ENCODE results near the gene RAP1GAP2.

GRCh38 chr17:3029213-3029913, 233.1 kb downstream of the RAP1GAP2 start:
- no peak for TF ChIP-seq SPI1 (IDR thresholded peaks at IDR 0.05; ENCODE audit: low read depth, low read length)
- no peak for TF ChIP-seq POLR2A (IDR thresholded peaks at IDR 0.05; ENCODE audit: low read depth, low read length)
- no peak for TF ChIP-seq POLR2AphosphoS5 (IDR thresholded peaks at IDR 0.05; ENCODE audit: low read depth, low read length)
- TF ChIP-seq TAF1 (IDR thresholded peaks at IDR 0.05; ENCODE audit: low read depth, low read length), result no peak
- TF ChIP-seq PAX5 (IDR thresholded peaks at IDR 0.05; ENCODE audit: insufficient read depth, low read length, severe bottlenecking), result no peak
